ENCODE data around the gene XYLT1.

The XYLT1 gene

GRCh38 chr16:17467923-17468540, 2.7 kb downstream of the XYLT1 start:
- no peak overlapping the region for H3K4me3 ChIP-seq (ENCODE audit: low read depth, low read length)
- TF ChIP-seq CTCF (conservative IDR thresholded peaks at IDR 0.05; ENCODE audit: low read depth, low read length), result peak; percentile 67
- DNase-seq (ENCODE audit: low read depth), result peak; percentile 50

GRCh38 chr16:17466876-17467275, 3.9 kb downstream of the XYLT1 start:
- DNase-seq (ENCODE audit: low read depth), result no peak
- H3K4me3 ChIP-seq (ENCODE audit: low read depth, low read length), result no peak overlapping the region
- no peak for TF ChIP-seq CTCF (conservative IDR thresholded peaks at IDR 0.05; ENCODE audit: low read depth, low read length)

GRCh38 chr16:17465460-17465859, 5.3 kb downstream of the XYLT1 start:
- no peak for TF ChIP-seq CTCF (conservative IDR thresholded peaks at IDR 0.05; ENCODE audit: low read depth, low read length)
- no peak overlapping the region for H3K4me3 ChIP-seq (ENCODE audit: low read depth, low read length)
- DNase-seq (ENCODE audit: low read depth), result no peak

GRCh38 chr16:17463335-17463734, 7.4 kb downstream of the XYLT1 start:
- no peak overlapping the region for H3K4me3 ChIP-seq (ENCODE audit: low read depth, low read length)
- TF ChIP-seq CTCF (conservative IDR thresholded peaks at IDR 0.05; ENCODE audit: low read depth, low read length), result no peak
- DNase-seq (ENCODE audit: low read depth), result no peak

- no peak for TF ChIP-seq CTCF (conservative IDR thresholded peaks at IDR 0.05; ENCODE audit: low read depth, low read length)
- H3K4me3 ChIP-seq (ENCODE audit: low read depth, low read length), result no peak overlapping the region
- DNase-seq (ENCODE audit: low read depth), result no peak
Observed at GRCh38 chr16:17461951-17462729, 8.6 kb downstream of the XYLT1 start.

- no peak for DNase-seq (ENCODE audit: low read depth)
- H3K4me3 ChIP-seq (ENCODE audit: low read depth, low read length), result no peak overlapping the region
- TF ChIP-seq CTCF (conservative IDR thresholded peaks at IDR 0.05; ENCODE audit: low read depth, low read length), result no peak
Observed at GRCh38 chr16:17460890-17461289, 9.9 kb downstream of the XYLT1 start.
